T-helper 1 cell treated with Interleukin-12 subunit alpha and Interleukin-12 subunit beta and Interleukin-4 antibody, amounts not matched to agents 30 ng/mL and 1 ng/mL, for 36 hours (primary cell): ENCODE data around the gene KCNH1. TPM values are rescaled to one million over a fixed set of nuclear protein-coding genes. Genes with fewer than 3 reads are reported as not detected.

ENCODE experiments used
- intact Hi-C: fragments of 100-400 bp; cut with micrococcal nuclease; formaldehyde crosslinking; loops from one replicate; pipeline ENCODE4 v1.15.1; 2024
- total RNA-seq: library from RNA; stranded (reverse); gene quantifications from 2 replicates; pipeline ENCODE4 v1.2.3, GENCODE V29; 2022

Gene KCNH1, protein sequence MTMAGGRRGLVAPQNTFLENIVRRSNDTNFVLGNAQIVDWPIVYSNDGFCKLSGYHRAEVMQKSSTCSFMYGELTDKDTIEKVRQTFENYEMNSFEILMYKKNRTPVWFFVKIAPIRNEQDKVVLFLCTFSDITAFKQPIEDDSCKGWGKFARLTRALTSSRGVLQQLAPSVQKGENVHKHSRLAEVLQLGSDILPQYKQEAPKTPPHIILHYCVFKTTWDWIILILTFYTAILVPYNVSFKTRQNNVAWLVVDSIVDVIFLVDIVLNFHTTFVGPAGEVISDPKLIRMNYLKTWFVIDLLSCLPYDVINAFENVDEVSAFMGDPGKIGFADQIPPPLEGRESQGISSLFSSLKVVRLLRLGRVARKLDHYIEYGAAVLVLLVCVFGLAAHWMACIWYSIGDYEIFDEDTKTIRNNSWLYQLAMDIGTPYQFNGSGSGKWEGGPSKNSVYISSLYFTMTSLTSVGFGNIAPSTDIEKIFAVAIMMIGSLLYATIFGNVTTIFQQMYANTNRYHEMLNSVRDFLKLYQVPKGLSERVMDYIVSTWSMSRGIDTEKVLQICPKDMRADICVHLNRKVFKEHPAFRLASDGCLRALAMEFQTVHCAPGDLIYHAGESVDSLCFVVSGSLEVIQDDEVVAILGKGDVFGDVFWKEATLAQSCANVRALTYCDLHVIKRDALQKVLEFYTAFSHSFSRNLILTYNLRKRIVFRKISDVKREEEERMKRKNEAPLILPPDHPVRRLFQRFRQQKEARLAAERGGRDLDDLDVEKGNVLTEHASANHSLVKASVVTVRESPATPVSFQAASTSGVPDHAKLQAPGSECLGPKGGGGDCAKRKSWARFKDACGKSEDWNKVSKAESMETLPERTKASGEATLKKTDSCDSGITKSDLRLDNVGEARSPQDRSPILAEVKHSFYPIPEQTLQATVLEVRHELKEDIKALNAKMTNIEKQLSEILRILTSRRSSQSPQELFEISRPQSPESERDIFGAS
- total RNA-seq, result not detected in 2 replicates

DNA sequence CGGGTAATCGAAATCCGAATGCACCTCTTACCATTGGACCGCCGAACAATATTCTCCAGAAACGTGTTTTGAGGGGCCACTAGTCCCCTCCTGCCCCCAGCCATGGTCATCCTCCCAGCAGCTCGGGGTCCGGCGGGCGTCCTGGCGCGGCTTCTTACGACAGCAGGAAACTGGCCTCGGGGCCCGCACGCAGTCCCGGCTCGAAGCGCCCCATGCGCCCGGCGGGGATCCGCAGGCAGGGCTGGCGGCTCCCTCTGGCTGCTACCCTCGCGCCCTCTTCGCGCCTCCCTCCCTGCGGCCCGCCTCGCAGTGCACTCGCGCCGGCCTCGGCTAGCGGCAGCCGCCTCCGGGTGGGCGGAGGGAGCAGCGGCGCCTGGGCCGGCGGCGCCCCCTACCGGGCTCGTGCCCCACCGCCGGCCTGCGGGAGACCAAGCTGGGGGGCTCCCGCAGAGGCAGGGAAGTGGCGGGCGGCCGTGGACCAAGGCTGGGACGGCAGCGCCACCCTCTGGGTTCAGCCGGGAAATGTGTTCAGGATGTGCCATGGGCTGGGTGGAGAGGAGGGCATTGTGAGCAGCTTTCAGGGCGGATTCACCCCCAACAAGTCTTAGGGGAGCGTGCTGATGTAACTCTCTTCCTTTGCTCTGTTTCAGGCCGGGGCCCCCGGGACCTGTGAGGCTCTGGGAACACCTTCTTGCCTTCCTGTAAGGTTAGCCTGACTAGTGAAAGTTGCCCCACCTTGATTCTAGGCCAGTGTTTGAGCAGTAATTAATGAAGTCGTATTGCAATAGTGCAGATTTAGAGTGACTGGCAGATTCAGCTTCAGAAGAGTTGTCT, at the start of gene KCNH1:
Gene KCNH1, minus strand, starts transcription at position 313 of the 834 bp plus-strand sequence. Its CDS starts 203 bp downstream, at position 110.
- intact Hi-C loops, result loop anchor here (1.0 to 2.0 kb wide), 5 partner anchors 124 to 991 kb away; no protein-coding TSS in a partner anchor

DNA sequence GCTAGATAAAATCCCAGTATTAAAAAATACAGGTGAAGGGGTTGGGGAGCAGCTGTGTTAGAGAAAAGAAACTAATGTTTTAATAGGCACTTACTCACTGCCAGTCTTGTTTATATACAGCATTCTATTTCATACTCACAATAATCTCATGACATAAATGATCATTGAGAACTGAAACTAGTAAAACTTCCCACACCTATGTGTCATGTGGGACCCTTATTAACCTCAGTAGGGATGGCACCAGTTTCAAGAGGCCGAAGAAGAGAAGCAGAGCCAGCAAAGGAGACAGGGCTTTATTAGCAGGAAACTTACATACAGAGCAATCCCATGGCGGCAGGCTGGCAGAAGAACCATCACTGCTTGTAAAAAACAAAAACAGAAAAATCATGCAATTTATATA, 48.8 kb upstream of the KCNH1 start:
- intact Hi-C loops, result no loop called here

DNA sequence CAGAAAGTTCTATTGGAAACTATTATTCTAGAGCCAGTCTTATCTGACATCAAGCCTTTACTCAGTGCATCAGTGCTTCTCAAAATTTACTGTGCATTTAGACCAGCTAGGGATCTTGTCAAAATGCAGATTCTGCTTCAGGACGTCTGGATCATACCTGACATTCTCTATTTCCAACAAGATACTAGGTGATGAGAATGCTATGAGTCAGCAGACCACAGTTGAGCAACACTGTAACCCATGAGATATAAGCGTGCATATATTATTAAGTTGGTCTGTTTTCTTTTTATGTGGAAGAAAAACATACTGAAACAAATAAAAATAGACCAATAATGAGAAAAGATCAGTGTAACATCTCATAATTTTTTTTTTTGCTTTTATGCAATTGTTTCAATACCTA, 40.4 kb upstream of the KCNH1 start:
- intact Hi-C loops, result no loop called here

DNA sequence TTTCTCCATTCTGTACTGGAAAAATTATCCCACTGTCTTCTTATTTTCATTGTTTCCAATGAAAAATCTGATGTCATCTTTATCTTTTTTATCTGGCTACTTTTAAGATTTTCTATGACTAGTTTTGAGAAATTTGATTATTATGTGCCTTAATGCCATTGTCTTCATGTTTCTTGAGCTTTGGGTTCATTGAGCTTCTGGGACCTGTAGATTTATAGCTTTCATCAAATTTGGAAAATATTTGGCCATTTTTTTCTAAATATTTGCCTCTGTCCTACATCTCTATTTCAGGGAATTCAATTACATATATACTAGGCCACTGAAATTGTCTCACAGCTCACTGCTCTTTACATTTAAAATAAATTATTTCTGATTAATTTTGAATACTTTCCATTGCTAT, 38.7 kb upstream of the KCNH1 start:
- intact Hi-C loops, result no loop called here

DNA sequence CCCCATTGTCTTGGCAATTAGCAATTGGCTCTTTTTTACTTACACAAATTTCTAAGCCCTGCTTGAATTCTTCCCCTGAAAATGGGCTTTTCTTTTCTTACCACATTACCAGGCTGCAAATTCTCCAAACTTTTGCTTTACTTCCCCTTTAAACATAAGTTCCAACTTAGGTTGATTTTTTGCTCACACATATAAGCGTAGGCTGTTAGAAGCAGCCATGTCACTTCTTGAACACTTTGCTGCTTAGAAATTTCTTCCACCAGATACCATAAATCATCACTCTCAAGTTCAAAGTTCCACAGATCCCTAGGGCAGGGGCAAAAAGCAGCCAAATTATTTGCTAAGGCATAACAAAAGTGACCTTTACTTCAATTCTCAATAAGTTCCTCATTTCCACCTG, 35.4 kb upstream of the KCNH1 start:
- intact Hi-C loops, result no loop called here

DNA sequence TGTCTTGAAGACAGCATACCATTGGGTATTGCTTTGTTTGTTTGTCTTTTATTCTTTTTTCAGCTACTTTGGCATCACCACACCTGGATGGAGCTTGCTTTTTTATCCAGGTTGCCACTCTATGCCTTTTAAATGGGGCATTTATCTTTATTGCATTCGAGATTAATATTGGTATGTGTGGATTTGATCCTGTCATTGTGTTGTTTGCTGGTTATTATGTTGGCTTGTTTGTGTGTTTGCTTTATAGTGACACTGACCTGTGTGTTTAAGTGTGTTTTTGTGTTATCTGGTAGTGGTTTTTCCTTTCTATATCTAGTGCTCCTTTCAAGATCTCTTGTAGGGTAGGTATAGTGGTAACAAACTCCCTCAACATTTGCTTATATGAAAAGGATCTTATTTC, 24.9 kb upstream of the KCNH1 start:
- intact Hi-C loops, result no loop called here

DNA sequence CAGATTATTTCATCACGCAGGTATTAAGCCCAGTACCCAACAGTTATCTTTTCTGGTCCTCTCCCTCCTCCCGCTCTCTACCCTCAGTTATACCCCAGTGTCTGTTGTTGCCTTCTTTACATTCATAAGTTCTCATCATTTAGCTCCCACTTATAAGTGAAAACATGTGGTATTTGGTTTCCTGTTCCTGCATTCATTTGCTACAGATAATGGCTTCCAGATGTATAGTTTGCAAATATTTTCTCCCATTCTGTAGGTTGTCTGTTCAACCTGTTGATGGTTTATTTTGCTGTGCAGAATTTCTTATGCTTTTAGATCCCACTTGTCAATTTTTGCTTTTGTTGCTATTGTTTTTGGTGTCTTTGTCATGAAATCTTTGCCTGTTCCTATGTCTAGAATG, 21.1 kb upstream of the KCNH1 start:
- intact Hi-C loops, result no loop called here

DNA sequence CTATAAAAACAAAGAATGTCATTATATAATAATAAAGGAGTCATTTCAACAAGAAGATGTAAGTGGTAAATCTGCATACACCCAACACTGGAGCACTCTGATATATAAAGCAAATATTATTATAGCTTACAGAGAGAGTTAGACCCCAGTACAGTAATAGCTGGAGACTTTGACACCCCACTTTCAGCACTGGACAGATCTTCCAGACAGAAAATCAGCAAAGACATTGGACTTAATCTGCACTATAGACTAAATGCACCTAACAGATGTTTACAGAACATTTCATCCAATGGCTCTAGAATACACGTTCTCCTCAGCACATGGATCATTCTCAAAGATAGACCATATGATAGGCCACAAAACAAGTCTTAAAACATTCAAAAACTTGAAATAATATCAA, 20.0 kb upstream of the KCNH1 start:
- intact Hi-C loops, result no loop called here

DNA sequence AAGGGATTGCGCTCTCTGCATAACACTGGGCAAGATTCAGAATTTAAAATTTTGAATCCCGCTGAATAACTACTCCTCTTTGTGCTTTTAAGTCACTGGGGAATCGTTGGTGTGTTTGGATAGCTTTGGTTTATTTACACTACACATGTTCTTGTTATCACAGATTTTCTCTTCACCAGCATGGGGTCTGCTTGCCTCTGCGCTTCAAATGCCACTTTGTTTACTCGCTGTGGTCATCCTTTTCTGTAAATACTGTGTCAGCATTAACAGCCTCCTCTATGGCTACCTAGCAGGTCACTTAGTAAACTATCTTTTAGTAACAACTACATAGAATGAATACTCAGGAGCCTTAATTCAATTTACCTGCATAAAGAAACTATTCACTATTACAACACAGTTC, 14.4 kb upstream of the KCNH1 start:
- intact Hi-C loops, result no loop called here

DNA sequence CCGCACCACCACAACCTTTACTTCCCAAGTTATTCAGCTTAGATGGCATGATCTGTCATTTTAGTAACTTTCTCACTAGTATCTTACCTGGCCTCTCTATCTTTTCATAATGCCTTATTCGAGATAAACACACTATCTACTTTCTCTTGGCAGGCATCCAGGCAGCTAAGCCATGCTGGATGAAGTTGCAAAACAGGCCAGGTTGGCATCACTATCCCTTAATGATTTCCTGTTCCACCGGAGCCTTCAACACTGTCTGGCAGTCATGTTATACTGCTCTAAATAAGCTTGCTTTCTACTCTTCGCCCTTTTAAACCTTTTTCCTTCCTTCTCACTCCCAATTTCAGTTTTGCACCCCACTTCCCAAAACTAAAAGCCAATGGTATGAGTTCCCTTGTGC, 12.0 kb upstream of the KCNH1 start:
- intact Hi-C loops, result no loop called here

DNA sequence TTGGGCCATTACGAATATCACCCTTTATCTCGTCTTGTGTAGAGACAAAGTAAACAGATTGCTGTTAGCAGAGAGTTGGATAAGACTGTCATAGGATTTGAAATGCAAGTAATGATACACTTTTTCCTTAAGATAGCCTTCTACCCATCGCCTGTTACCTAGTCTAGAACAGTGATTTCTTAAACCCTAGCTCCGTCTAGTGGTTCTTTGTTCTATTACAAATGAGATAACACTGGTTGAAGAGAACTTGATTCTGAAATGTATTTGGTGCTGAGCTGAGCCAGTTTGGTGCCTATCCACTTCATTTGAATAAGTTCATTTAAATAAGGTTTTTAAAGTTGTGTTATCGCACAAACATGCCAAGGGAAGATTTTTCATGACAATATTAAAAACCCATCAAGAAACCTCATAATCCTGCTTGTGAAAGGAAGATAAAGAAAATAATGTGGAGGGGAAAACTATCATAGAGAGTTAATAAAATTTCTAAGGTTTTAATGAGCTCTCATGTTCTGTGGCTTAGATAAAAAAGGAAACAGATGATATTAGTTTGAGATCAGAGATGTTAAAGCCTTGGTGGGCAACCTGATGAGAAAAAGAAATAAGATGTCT, 1.5 kb upstream of the KCNH1 start:
- intact Hi-C loops, result loop anchor here (1.0 to 2.0 kb wide), 4 partner anchors 379 to 993 kb away; no protein-coding TSS in a partner anchor

DNA sequence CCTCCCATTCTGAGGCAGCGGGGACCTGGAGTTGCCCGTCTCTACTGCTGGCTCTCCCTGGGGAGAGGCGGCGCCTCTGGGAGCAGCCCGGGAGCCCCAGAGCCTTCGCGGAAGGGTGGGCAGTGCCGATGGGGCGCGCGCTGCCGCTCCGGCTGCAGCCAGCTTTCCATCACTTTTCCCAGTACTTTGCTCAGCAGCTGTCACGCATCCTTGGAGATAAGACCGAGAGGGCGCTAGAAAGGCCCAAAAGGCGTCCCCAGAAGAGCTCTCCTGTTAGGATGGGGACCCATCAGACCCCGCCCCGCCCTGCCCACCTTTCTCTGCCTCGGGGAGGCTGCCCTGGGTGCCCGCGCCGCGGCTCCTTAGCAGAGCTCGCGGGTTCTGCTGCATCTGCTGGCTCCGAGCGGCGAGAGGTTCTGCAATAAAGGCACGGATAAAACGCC, 534 bp downstream of the KCNH1 start:
- intact Hi-C loops, result no loop called here

DNA sequence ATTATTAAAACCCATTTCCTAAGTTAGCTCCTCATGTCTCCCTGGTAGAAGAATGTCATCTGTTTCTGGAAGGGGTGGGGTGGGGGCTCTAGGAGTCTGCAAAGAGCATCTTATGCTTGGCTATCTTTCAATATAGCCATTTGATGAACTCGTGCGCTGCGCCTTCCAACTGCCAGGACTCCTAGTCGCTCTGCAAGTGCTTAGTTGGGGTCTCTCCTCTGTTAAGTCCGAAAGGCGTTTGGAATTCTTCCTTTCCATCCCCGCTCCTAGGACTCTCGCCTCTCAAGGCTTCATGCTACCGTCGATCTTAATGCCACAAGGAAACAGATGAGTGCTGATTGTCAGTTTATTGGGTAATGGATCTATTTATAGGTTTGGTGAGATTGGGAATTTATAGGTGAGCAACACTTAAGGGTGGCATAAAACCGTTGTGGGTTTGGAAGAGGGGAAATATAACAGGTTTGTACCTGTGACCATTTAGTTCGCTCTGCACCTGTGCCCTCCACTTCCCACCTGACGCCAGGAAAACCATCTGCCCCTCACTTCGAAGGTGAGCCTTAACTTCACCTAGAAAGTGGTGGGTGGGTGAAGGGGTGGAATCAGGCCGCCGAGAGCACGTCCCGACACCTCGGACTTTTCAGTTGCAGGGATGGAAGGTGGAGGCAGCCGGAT, 1.1 kb downstream of the KCNH1 start:
- intact Hi-C loops, result no loop called here

DNA sequence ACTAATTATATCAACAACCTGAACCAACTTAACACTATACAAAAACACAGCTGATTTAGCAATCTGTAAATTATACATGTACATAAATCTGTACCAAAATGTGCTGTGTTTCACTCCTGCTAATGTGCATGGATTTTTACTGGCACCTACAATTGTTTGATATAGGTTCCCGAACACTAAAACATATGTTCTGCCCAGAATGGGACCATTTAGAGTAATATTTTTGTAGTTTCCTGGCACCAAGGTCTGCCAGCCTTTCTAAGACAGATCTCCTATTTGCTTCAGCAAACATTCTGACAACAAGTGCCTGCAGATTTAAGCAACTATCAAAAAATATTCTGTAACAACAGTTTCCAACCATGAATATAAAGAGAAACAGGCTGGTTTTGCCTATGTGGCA, 4.2 kb downstream of the KCNH1 start:
- intact Hi-C loops, result no loop called here

DNA sequence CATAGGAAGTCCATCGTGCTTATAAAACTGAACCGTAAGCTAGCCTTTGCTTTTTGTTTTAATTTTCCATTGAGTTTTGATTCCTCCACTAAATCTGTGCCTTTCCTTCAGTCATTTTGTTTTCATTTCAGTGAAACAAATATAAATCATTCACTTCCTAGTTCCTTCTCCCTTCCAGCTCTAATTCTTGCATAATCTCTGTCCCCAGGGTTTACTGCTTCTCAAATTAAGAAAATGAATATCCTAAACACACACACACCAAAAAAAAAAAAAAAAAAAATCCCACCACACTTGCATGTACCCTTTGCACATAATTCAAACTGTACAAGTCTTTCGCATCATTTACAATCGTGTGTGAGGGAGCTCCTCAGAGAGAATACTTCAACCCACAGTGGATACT, 6.8 kb downstream of the KCNH1 start:
- intact Hi-C loops, result no loop called here

DNA sequence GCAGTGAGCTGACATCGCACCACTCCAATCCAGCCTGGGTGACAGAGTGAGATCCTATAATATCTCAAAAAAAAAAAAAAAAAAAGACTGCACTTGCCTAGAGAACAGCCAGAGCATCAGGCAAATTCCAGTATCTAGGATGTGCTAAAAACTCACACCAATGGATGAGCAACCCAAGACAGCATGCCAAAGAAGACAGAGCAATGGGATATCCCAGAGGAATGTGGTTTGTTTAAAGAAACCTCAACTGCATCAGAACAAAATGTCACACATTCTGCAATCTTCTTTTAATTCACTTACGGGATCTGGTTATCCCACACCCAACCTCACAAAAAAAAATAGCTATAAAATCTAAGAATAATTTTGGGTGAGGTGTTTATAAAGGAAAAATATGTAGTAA, 7.3 kb downstream of the KCNH1 start:
- intact Hi-C loops, result no loop called here

DNA sequence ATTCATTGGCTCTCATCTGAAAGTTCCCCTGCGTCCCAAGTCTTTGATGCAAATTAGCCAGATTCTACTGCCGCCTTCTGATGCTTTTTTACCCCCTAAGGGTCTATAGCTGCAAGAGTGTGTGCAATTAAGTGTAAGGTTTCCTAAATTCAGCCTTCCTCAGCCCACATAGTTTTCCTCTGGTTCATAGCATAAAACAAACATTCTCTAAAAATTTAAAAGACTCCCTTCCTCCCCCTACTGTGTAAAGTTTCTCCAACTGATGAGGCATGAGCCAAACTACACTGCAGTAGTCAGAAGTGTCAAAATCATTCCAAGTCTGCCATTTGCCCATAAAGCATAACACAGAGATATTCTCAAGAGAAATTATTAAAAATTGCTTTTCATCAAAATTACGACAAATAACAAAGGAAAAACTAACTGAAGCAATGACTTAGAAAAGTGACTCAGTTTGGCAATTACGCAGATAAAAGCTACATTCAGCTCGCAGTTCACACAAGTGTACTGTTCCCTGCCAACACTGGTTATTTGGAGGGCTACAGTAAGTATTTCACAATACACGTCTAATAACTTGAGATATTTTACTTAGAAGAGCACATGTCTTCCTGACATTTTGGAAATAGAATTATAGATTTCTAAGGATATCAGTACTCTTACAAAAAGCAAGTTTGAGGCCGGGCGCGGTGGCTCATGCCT, 15.4 kb downstream of the KCNH1 start:
- intact Hi-C loops, result no loop called here

DNA sequence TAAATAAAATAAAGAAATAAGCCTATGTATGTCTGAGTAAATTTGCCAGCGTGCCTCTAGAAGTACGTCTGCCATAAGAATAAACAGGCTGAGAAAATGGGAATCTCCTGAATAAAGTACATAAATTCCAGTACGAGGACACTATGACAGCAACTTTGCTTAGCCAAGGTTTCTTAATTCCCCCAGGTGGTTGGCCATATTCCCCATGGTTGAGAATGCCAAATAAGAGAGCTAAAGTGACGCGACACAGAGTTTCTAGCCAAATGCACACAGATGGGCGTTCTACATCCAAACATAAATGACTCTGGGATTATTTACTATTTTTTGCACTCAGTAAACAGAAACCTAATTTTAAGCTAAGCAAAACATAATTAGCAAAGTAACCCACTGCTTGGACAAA, 19.5 kb downstream of the KCNH1 start:
- intact Hi-C loops, result no loop called here

DNA sequence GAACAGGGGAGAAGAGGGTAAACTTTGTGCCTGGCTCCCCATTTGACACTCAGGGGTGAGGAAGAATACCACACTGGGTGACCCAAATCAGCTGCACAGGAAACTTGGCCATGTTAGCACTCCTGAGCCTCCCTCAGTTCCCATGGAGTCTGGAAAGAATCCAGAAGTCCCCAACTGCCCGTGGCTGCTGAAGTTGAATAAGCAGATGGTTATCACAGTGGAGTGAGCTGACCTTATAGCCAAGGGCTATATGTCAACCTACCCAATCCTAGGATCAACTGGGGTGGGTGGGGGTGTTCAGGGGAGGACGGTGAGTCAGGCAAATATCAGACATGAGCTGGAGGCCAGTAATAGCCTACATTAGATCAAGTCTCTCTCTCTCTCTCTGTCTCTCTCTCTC, 20.4 kb downstream of the KCNH1 start:
- intact Hi-C loops, result no loop called here

DNA sequence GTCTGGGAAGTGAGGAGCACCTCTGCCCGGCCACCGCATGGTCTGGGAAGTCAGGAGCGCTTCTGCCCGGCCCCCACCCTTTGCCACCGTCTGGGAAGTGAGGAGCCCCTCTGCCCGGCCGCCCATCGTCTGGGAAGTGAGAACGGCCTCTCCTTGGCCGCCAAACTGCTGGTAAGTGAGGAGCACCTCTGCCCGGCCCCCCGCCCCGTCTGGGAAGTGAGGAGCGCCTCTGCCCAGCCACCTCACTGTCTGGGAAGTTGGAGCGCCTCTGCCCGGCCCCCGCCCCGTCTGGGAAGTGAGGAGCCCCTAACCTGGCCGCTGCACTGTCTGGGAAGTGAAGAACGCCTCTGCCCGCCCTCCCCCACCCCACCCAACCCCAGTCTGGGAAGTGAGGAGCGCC, 22.6 kb downstream of the KCNH1 start:
- intact Hi-C loops, result no loop called here
